ENCODE data around the gene HNRNPUL1. TPM values are rescaled to one million over a fixed set of nuclear protein-coding genes. Genes with fewer than 3 reads are reported as not detected.

HNRNPUL1 gene
- polyA plus RNA-seq, 1 donor (not counting 4 experiments of a cell fraction or from before 2014, with no cell fraction given) = 48.3 TPM

- Histone ChIP-seq H3K79me2 (ENCODE audit: control insufficient read depth, insufficient read depth, low read length) (no peaks in the 10 kb centered on the region), H3K36me3 (ENCODE audit: control insufficient read depth in 2 of 2, extremely low read depth in 1 of 2, insufficient read depth in 2 of 2, low read length in 2 of 2) (peaks cover 6 to 16% of the 10 kb centered on the region in 2 experiments), H4K20me1 (ENCODE audit: control insufficient read depth, extremely low read depth, insufficient read depth, low read length) (peaks cover 3% of the 10 kb centered on the region), H3K27me3 (ENCODE audit: control insufficient read depth, extremely low read depth, insufficient read depth, low read length) (no peaks in the 10 kb centered on the region), H2AFZ (ENCODE audit: control insufficient read depth, low read length) (no peak overlapping the region), H3K9ac (ENCODE audit: control insufficient read depth, extremely low read depth, insufficient read depth, low read length) (no peak overlapping the region), H3K4me3 (ENCODE audit: control insufficient read depth in 2 of 3, extremely low read depth in 1 of 3, insufficient read depth in 2 of 3, low read depth in 1 of 3, low read length in 3 of 3) (no peak overlapping the region), H3K4me1 (ENCODE audit: control insufficient read depth, extremely low read depth, insufficient read depth, low read length) (peaks cover 22% of the 10 kb centered on the region), H3K4me2 (ENCODE audit: control insufficient read depth, extremely low read depth, insufficient read depth, low read depth, low read length) (no peak overlapping the region), H3K9me3 (ENCODE audit: control insufficient read depth, low read depth, low read length) (no peaks in the 10 kb centered on the region), H3K9me1 (ENCODE audit: control insufficient read depth, extremely low read depth, insufficient read depth, low read length) (no peaks in the 10 kb centered on the region), H3K27ac (ENCODE audit: control insufficient read depth, insufficient read depth, low read length) (no peak overlapping the region)
- TF ChIP-seq EZH2 (IDR thresholded peaks at IDR 0.05; ENCODE audit: low read length) (no peak), CTCF (optimal IDR thresholded peaks at IDR 0.05 in 1 of 3, IDR thresholded peaks at IDR 0.05 in 1 of 3, conservative IDR thresholded peaks at IDR 0.05 in 1 of 3; ENCODE audit: extremely low read depth in 1 of 3, insufficient read depth in 2 of 3, low read length in 3 of 3) (no peak)
- DNase-seq (ENCODE audit: low read depth, low spot score) = no peak
- dilution Hi-C loops (cut with MboI; ENCODE audit: extremely low pct_ligation_motif_present, low sequenced_read_pairs) = no loop called here
- FAIRE-seq = no peak
Measured at GRCh38 chr19:41332000-41332399, 67.8 kb downstream of the HNRNPUL1 start.

- peaks cover 17% of the 10 kb centered on the region for H3K4me1 ChIP-seq (ENCODE audit: control insufficient read depth, extremely low read depth, insufficient read depth, low read length)
- dilution Hi-C loops (cut with MboI; ENCODE audit: extremely low pct_ligation_motif_present, low sequenced_read_pairs) = no loop called here
- H3K9me1 ChIP-seq (ENCODE audit: control insufficient read depth, extremely low read depth, insufficient read depth, low read length) = no peaks in the 10 kb centered on the region
- H4K20me1 ChIP-seq (ENCODE audit: control insufficient read depth, extremely low read depth, insufficient read depth, low read length) = peaks cover 3% of the 10 kb centered on the region
- H3K9me3 ChIP-seq (ENCODE audit: control insufficient read depth, low read depth, low read length) = no peaks in the 10 kb centered on the region
- peaks cover 6 to 16% of the 10 kb centered on the region in 2 experiments for H3K36me3 ChIP-seq (ENCODE audit: control insufficient read depth in 2 of 2, extremely low read depth in 1 of 2, insufficient read depth in 2 of 2, low read length in 2 of 2)
- no peak for DNase-seq (ENCODE audit: low read depth, low spot score)
- H3K27me3 ChIP-seq (ENCODE audit: control insufficient read depth, extremely low read depth, insufficient read depth, low read length) = no peaks in the 10 kb centered on the region
- no peak for FAIRE-seq
- no peak overlapping the region for H2AFZ ChIP-seq (ENCODE audit: control insufficient read depth, low read length)
- H3K27ac ChIP-seq (ENCODE audit: control insufficient read depth, insufficient read depth, low read length) = no peak overlapping the region
- no peak overlapping the region for H3K9ac ChIP-seq (ENCODE audit: control insufficient read depth, extremely low read depth, insufficient read depth, low read length)
- TF ChIP-seq CTCF (optimal IDR thresholded peaks at IDR 0.05 in 1 of 3, IDR thresholded peaks at IDR 0.05 in 1 of 3, conservative IDR thresholded peaks at IDR 0.05 in 1 of 3; ENCODE audit: extremely low read depth in 1 of 3, insufficient read depth in 2 of 3, low read length in 3 of 3) = no peak
- no peak overlapping the region for H3K4me3 ChIP-seq (ENCODE audit: control insufficient read depth in 2 of 3, extremely low read depth in 1 of 3, insufficient read depth in 2 of 3, low read depth in 1 of 3, low read length in 3 of 3)
- no peak overlapping the region for H3K4me2 ChIP-seq (ENCODE audit: control insufficient read depth, extremely low read depth, insufficient read depth, low read depth, low read length)
- no peaks in the 10 kb centered on the region for H3K79me2 ChIP-seq (ENCODE audit: control insufficient read depth, insufficient read depth, low read length)
Measured at GRCh38 chr19:41332468-41332867, 68.3 kb downstream of the HNRNPUL1 start.
